Body of pancreas (tissue), 4 donors: ENCODE measurements around the gene ROBO1.

Source experiments
- CTCF ChIP-seq, 7 experiments: fragments of 450-650 bp in 4 of 7; fragments of 200-600 bp in 3 of 7; sonication (generic) in 3 of 7; IDR thresholded peaks; one replicate each; pipeline ENCODE4 v1.5.1; 2016 to 2019; ENCODE audit warnings: antibody characterized with exemption in 7 of 7
- POLR2A ChIP-seq, 3 donors: fragments of 450-650 bp; IDR thresholded peaks; one replicate each; pipeline ENCODE4 v1.6.1; 2016; ENCODE audit warnings: antibody characterized with exemption in 3 of 3, mild to moderate bottlenecking in 2 of 3

GRCh38 chr3:78621061-78621716, 1146.6 kb downstream of the ROBO1 start:
- TF ChIP-seq CTCF (IDR thresholded peaks at IDR 0.05) (no peak), POLR2A (IDR thresholded peaks at IDR 0.05) (no peak)
